Spleen (tissue), 11 donors: Measurements from ENCODE around the gene DHX32. TPM values are rescaled to one million over a fixed set of nuclear protein-coding genes. Genes with fewer than 3 reads are reported as not detected.

Experiments
- DNase-seq: peaks from one replicate; pipeline ENCODE4 v3.0.0-alpha.2; 2020
- H3K27ac ChIP-seq, 8 donors: fragments of 200-600 bp; sonication (generic) in 7 of 8; 1 replicate in 4 of 8; 2 replicates in 4 of 8; pipeline versions ENCODE4 v1.5.0 to v1.8.0; 2016 to 2021; ENCODE audit warnings: inconsistent platforms in 4 of 8, mild to moderate bottlenecking in 4 of 8, moderate library complexity in 1 of 8
- H3K27me3 ChIP-seq, 7 donors: fragments of 200-600 bp; sonication (generic) in 6 of 7; replicated peaks in 1 of 7; 1 replicate in 4 of 7; 2 replicates in 3 of 7; pipeline versions ENCODE4 v1.5.0 to v1.8.0; 2016 to 2021; ENCODE audit warnings: inconsistent platforms in 3 of 7, mild to moderate bottlenecking in 1 of 7
- H3K36me3 ChIP-seq, 6 donors: fragments of 200-600 bp; sonication (generic) in 5 of 6; 1 replicate in 4 of 6; 2 replicates in 2 of 6; pipeline versions ENCODE4 v1.5.0 to v1.8.0; 2016 to 2021; ENCODE audit warnings: inconsistent platforms in 2 of 6
- H3K4me1 ChIP-seq, 6 donors: fragments of 200-600 bp; sonication (generic) in 5 of 6; 1 replicate in 3 of 6; 2 replicates in 3 of 6; pipeline versions ENCODE4 v1.5.0 to v1.8.0; 2016 to 2021; ENCODE audit warnings: inconsistent platforms in 3 of 6
- H3K4me3 ChIP-seq, 8 donors: fragments of 200-600 bp; sonication (generic) in 7 of 8; 1 replicate in 4 of 8; 2 replicates in 4 of 8; pipeline versions ENCODE4 v1.5.0 to v1.8.0; 2016 to 2021; ENCODE audit warnings: inconsistent platforms in 4 of 8, mild to moderate bottlenecking in 4 of 8, moderate library complexity in 2 of 8
- H3K9me3 ChIP-seq, 8 donors: fragments of 200-600 bp; sonication (generic) in 7 of 8; 1 replicate in 4 of 8; 2 replicates in 4 of 8; pipeline versions ENCODE4 v1.5.0 to v1.8.0; 2016 to 2021; ENCODE audit warnings: inconsistent platforms in 4 of 8
- POLR2A ChIP-seq, 3 donors: fragments of 450-650 bp; IDR thresholded peaks; one replicate each; pipeline ENCODE4 v1.5.1; 2017; ENCODE audit warnings: antibody characterized with exemption in 3 of 3, mild to moderate bottlenecking in 1 of 3
- POLR2AphosphoS5 ChIP-seq, 3 donors: sonication (generic); formaldehyde crosslinking; IDR thresholded peaks; one replicate each; pipeline ENCODE4 v1.5.1; 2017; ENCODE audit warnings: antibody characterized with exemption in 3 of 3
- WGBS, 5 donors: extraction: QIAGEN DNeasy Blood & Tissue Kit in 3 of 5; methylation state at CpG; one replicate each; pipeline versions ENCODE4 v1.1.5 to v1.1.7; 2013 to 2018; 5-methylcytosine and 5-hydroxymethylcytosine counted together
- intact Hi-C: fragments of 100-400 bp; cut with DNase I; formaldehyde crosslinking; loops from one replicate; pipeline ENCODE4 v1.15.0; 2023; ENCODE audit warnings: low total_unique reads
- polyA plus RNA-seq, 3 donors: library from polyadenylated mRNA; stranded (reverse); fragments of 200-250 nt; gene quantifications; one replicate each; pipeline ENCODE4 v1.2.1, GENCODE V29; 2013
- total RNA-seq, 7 donors: library from RNA; depleted of rRNA in 3 of 7; stranded (reverse); fragments of >200 nt in 3 of 7; fragmentation: NEBNext Ultra II Directional in 4 of 7; extraction: Animal tissue kit (Norgen Biotek cat#: 25700) in 4 of 7; gene quantifications; one replicate each; pipeline versions ENCODE4 v1.1.0 to v1.2.1, GENCODE V29; 2016 to 2021
- TF ChIP-seq, protein P1 (sequence below), 11 experiments: fragments of 200-600 bp in 7 of 11; fragments of 450-650 bp in 4 of 11; sonication (generic) in 4 of 11; IDR thresholded peaks in 8 of 11; conservative IDR thresholded peaks in 3 of 11; 1 replicate in 7 of 11; 2 replicates in 4 of 11; pipeline versions ENCODE4 v1.4.0 to v1.8.0; 2016 to 2021; ENCODE audit warnings: antibody characterized with exemption in 11 of 11, inconsistent platforms in 4 of 11, mild to moderate bottlenecking in 1 of 11
- donor health status: healthy with polysubstance abuse.
- donor health status: DM: no; HTN: no; CAD: no; lungs with moderate emphysema.
- donor health status: DM: no; HTN: no; CAD: no.
- donor health status: Bipolar disorder and iron deficiency.
- donor health status: healthy.
- donor health status: DM: no; HTN: no; CAD: no.
- donor health status: DM: yes; HTN: yes; CAD: no.

The DHX32 gene
- total and polyA plus RNA-seq, 10 donors: 8.6 to 27.7 (median 20.9) TPM

DNA sequence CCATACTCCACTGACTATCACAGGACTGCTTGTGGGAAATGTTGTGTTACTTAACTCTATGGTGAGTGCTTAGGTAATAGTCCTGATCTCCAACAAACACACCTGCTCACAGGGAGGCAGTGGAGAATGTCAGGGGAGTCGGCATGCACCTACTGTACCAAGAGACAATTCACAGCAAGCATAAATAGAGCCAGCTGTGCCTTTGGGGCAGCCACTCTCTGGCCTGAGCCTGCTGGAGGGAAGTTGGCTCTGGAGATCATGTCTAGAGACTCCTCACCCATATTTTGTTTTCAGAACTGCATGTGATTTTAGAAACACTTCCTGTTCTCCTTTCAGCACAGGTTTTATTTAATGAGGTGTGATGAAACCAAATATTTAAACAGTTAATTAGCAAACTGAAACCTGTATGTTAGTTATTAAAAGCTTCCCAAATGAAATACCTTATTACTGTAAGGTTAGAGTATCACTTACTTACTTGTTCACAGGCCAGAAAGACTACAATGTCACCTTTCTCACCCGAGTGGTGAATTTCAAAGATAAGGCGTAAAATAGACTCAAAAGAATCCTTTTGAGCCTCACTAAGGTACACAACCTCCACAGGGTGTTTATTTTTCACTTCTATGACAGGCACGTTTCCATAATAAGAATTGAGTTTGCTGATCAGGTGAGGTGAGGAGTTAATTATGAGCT is 21.8 kb downstream of the DHX32 start:
- H3K4me3 ChIP-seq: no peak overlapping the region
- 89 to 97% (median 92%) methylated on average over 4 of the region's 4 CpGs for WGBS, 5 donors
- no peaks in the 10 kb centered on the region for H3K27me3 ChIP-seq
- peaks cover 0 to 65% (median 10%) of the 10 kb centered on the region in 6 donors for H3K36me3 ChIP-seq
- intact Hi-C loops: no loop called here
- DNase-seq: no peak
- no peaks in the 10 kb centered on the region for H3K9me3 ChIP-seq
- no peaks in the 10 kb centered on the region for H3K4me1 ChIP-seq
- TF ChIP-seq POLR2AphosphoS5 (IDR thresholded peaks at IDR 0.05): no peak
- H3K27ac ChIP-seq: no peak overlapping the region

DNA sequence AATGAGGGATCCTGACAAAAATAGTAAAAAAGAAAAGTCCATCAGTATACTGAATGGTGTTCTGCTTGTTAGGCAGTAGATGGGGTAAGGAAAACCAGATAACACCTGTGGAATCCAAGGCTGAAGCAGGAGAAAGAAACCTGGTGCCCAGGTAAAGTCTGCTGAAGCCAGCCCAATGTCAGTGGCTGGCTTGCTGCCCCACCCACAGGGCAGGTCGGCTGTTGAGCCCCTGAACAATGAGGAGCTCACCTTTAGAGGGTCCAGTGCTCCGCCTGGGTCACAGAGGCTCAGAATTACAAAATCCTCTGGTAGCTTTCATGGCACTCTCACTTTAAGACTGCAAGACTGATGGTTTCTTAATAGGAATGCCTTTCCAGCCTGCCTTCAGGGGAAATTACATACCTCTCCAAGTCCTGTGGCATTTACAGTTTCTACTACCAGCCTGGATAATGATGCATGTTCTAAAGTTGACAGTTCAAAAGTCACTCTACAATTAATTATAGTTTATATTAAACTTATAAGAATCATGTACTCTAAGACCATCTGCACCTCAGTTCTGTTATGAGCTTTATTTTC is 23.8 kb downstream of the DHX32 start:
- TF ChIP-seq POLR2AphosphoS5 (IDR thresholded peaks at IDR 0.05) (no peak), POLR2A (IDR thresholded peaks at IDR 0.05) (no peak)
- TF ChIP-seq, protein P1, sequence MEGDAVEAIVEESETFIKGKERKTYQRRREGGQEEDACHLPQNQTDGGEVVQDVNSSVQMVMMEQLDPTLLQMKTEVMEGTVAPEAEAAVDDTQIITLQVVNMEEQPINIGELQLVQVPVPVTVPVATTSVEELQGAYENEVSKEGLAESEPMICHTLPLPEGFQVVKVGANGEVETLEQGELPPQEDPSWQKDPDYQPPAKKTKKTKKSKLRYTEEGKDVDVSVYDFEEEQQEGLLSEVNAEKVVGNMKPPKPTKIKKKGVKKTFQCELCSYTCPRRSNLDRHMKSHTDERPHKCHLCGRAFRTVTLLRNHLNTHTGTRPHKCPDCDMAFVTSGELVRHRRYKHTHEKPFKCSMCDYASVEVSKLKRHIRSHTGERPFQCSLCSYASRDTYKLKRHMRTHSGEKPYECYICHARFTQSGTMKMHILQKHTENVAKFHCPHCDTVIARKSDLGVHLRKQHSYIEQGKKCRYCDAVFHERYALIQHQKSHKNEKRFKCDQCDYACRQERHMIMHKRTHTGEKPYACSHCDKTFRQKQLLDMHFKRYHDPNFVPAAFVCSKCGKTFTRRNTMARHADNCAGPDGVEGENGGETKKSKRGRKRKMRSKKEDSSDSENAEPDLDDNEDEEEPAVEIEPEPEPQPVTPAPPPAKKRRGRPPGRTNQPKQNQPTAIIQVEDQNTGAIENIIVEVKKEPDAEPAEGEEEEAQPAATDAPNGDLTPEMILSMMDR (IDR thresholded peaks at IDR 0.05 in 8 of 11, conservative IDR thresholded peaks at IDR 0.05 in 3 of 11): no peak

DNA sequence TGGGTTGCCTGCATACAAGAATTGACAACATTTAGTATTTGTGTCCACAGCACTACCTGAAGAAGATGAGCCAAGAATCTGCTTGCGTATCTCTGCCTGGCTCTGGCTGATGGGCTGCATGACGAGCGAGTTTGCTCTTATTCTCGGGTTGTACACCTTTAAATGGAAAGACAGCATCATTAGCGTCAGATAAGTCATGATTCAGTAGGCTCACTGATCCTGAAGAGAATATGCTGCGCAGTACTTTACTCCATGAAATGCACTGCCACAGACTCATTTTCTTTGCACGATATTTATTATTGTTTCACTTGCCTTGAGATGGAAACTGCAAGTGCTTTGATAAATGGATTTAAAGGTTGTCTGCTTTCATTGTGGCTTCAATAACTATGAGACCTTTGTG is 28.6 kb downstream of the DHX32 start:
- H3K9me3 ChIP-seq: no peaks in the 10 kb centered on the region
- no peak overlapping the region for H3K4me3 ChIP-seq
- TF ChIP-seq, protein P1 (IDR thresholded peaks at IDR 0.05 in 8 of 11, conservative IDR thresholded peaks at IDR 0.05 in 3 of 11): no peak
- no peak for TF ChIP-seq POLR2A (IDR thresholded peaks at IDR 0.05)
- peaks cover 2 to 88% (median 28%) of the 10 kb centered on the region in 6 donors for H3K36me3 ChIP-seq
- DNase-seq: no peak
- intact Hi-C loops: no loop called here
- H3K4me1 ChIP-seq: no peaks in the 10 kb centered on the region
- 96 to 97% (median 97%) methylated on average over 7 of the region's 7 CpGs for WGBS, 5 donors
- H3K27ac ChIP-seq: no peak overlapping the region
- no peaks in the 10 kb centered on the region for H3K27me3 ChIP-seq

More for the DNA sequence above, 23.8 kb downstream of the DHX32 start:
- Histone ChIP-seq H3K4me1 (no peaks in the 10 kb centered on the region), H3K27ac (no peak overlapping the region), H3K36me3 (peaks cover 2 to 71% (median 18%) of the 10 kb centered on the region in 6 donors), H3K27me3 (no peaks in the 10 kb centered on the region), H3K9me3 (no peaks in the 10 kb centered on the region), H3K4me3 (no peak overlapping the region)
- WGBS, 5 donors: 77 to 93% (median 87%) methylated on average over 2 of the region's 2 CpGs
- intact Hi-C loops: no loop called here
- no peak for DNase-seq

DNA sequence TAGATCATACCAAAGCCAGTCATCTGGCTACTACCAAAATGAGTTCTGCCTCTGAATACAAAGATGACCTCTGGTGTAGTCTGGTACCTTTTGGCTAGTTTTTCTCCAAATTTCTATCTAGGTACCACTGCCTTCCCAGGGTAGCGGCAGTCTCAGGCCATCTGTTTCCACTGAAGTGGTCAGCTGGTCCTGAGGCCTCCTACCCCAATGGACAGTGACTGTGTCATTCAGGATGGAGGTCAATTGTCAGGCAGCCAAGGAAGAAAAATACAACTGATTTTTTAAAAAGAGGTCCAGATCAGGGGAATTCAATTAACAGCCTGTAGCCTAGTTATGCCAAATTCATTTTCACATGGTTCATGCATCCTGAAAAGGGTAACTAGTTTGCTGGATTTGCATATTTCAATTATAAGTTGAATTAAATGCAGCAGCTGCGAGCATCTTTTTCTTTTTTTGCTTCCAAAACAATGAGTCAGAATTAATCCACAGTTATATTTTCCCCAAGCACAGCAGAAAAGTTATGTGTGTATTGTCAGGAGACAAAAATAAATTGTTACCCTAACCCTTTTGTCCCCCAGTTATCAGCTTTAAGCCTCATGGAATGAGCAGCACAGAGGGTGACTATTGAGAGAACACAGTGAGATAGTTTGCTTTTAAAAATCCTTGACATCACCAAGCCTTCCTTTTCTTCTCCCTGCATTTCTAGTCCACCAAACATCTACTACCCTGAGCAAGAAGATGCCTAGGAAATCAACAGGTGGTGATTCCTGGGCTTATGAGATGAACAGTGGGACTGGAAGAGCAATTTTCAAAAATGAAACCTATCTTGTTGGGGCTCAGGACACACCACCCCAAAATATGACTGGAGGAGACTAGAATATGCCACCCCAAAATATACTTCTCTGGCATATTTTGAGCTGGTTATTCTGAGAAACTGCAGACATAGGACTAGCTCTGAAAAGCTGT is 30.0 kb downstream of the DHX32 start:
- intact Hi-C loops: no loop called here
- Histone ChIP-seq H3K27ac (no peak overlapping the region), H3K4me3 (no peak overlapping the region), H3K9me3 (no peaks in the 10 kb centered on the region), H3K4me1 (no peaks in the 10 kb centered on the region), H3K36me3 (peaks cover 2 to 88% (median 30%) of the 10 kb centered on the region in 6 donors), H3K27me3 (no peaks in the 10 kb centered on the region)
- DNase-seq: no peak
- WGBS, 5 donors: 94 to 97% (median 96%) methylated on average over 2 of the region's 2 CpGs
- TF ChIP-seq POLR2A (IDR thresholded peaks at IDR 0.05) (no peak), POLR2AphosphoS5 (IDR thresholded peaks at IDR 0.05) (no peak)
- TF ChIP-seq, protein P1 (IDR thresholded peaks at IDR 0.05 in 8 of 11, conservative IDR thresholded peaks at IDR 0.05 in 3 of 11): no peak
